ENCODE measurements around the gene OR10P1.
"Not testable (repeated sequence)": the region's sequence is repeated elsewhere in the genome, so short reads cannot be mapped to it uniquely, and the experiment has no call there.

OR10P1 gene, protein sequence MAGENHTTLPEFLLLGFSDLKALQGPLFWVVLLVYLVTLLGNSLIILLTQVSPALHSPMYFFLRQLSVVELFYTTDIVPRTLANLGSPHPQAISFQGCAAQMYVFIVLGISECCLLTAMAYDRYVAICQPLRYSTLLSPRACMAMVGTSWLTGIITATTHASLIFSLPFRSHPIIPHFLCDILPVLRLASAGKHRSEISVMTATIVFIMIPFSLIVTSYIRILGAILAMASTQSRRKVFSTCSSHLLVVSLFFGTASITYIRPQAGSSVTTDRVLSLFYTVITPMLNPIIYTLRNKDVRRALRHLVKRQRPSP

GRCh38 chr12:55636853-55637252 lies at the start of gene OR10P1:
Gene OR10P1, plus strand, starts transcription at chr12:55636892. Its CDS starts 0 bp downstream, at chr12:55636892.
- no peak within 1 kb of the TSS for H3K27ac ChIP-seq
- TF ChIP-seq ZFX (IDR thresholded peaks at IDR 0.05) (no peak), CTCF (conservative IDR thresholded peaks at IDR 0.05) (no peak)

- not testable (repeated sequence) for H3K27ac ChIP-seq
These were observed 46.5 kb upstream of the OR10P1 start for GRCh38 chr12:55590152-55590551.

DNA sequence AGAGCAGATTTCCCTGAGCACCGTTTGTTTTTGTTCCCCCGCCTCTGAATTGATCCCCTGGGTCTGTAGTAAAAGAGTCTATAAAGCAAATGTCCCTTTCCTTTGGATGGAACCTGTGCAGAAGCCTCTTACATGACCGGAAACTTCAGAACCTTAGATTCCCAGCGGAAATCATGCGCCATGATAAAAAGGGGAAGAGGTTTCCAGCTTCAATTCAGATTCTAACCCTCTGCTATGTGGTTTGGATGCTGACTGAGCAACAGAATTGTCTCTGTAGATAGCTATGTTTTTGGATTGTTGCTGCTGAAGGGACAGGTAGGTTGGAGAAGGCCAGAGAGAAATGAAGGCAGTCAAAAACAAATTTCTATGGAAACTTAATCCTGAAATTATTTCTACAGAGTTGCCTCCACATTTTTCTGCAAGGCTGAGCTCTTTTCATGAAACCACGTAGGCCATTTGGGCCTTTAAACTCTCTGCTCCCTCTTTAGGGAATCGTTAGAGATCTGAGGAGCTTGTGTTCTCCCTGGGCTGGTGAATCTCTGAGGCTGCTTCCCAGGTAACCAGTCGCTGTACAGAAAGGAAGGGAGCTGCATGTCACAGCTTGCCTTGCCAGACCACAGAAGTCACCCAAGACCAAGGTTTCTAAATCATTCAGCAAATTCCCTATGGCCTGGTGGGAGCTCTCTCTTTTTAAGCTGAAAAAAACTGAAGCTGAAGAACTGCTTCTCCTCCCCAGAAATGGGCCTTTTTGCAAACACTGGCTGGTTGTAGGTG lies 28.7 kb upstream of the OR10P1 start:
- TF ChIP-seq CTCF (conservative IDR thresholded peaks at IDR 0.05) (no peak), ZFX (IDR thresholded peaks at IDR 0.05) (no peak)
- H3K27ac ChIP-seq = peak overlapping the region; percentile 21; the same call in 1 of the 2 replicates

- TF ChIP-seq ZFX (IDR thresholded peaks at IDR 0.05) (no peak), CTCF (conservative IDR thresholded peaks at IDR 0.05) (no peak)
- H3K27ac ChIP-seq = no peak overlapping the region
These were observed 26.1 kb upstream of the OR10P1 start for GRCh38 chr12:55610598-55610997.

DNA sequence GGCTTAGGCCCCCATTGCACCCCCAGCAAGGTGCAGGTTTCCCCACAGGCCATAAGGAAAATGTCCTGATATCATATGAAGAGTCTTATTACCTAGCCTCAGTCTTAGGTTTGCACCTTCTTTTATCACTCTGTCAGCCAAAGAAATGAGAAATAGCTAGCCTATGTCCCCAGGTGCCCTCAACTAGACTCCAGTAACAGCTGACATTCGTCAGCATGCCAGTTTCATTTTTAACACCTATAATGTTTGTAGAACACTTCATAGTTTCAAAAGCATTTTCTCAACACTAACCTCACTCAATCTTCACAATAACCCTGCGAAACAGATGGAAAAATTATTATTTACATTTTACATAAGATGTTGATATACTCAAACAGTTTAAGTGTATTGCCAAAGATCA lies 24.0 kb upstream of the OR10P1 start:
- H3K27ac ChIP-seq = no peak overlapping the region
- no peak for TF ChIP-seq ZFX (IDR thresholded peaks at IDR 0.05)
- TF ChIP-seq CTCF (conservative IDR thresholded peaks at IDR 0.05) = no peak

DNA sequence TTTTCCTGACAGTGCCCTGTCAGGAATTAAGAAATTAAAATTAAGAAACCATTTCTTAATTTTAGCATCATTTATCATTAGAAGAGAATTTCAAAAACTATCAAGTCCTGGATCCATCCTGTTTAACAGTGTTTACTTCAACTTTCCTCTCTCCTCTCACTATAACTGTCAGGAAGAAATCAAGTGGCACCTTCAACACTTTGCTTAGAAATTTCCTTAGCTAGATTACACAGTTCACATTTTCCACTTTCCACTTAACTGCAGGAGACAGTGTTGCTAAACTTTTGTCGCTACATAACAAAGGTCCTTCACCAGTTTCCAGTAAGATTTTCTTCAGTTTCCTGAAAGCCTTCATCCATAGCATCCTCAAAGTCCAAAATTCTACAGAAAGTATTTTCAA lies 21.9 kb upstream of the OR10P1 start:
- H3K27ac ChIP-seq = no peak overlapping the region
- no peak for TF ChIP-seq CTCF (conservative IDR thresholded peaks at IDR 0.05)
- TF ChIP-seq ZFX (IDR thresholded peaks at IDR 0.05) = no peak

DNA sequence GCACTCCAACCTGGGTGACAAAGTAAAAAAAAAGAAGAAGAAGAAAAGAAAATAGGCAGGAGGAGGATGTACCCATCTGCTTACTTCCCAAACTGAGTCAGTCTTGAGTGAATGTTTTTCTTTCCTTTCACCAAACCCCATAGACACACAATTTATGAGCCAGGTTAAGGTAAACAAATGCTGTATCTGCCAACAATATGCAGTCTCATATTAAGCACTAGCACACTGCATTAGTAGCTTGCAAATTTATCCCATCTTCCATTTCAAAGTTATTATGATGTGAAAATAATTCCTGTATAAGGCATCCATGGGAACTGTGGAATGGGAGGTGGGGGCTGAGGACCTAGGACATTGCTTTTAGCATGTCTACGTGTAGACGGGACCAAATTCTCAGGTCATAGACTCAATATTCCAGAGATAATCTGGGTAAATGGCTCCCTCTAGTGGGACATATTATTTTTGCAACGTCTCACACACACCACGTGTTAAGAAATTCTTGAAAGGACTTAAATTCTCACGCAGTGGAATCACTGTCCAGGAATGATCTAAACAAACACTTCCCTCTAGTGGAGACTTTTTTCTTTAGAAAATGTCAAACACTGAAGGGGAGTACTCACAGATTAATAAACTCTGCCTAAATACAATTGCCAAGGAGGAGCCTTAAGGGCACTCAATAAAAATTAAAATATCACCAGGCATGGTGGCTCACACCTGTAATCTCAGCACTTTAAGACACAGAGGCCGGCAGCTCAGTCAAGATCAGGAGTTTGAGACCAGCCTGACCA lies 17.1 kb upstream of the OR10P1 start:
- TF ChIP-seq CTCF (conservative IDR thresholded peaks at IDR 0.05) (peak; percentile 91), ZFX (IDR thresholded peaks at IDR 0.05) (no peak)
- no peak overlapping the region for H3K27ac ChIP-seq

Data from C4-2B (cell line).